Stimulated activated CD8-positive, alpha-beta memory T cell treated with anti-CD3 and anti-CD28 coated beads, Interleukin-12 subunit alpha, Interleukin-12 subunit beta, amount 100 ng/mL, for 24 hours (primary cell): ENCODE measurements around the gene ACTN3.
"Not testable (repeated sequence)": the region's sequence is repeated elsewhere in the genome, so short reads cannot be mapped to it uniquely, and the experiment has no call there.

Experiments
- DNase-seq: peaks from one replicate; pipeline ENCODE4 v3.0.0-alpha.2; 2020; ENCODE audit errors: extremely low read depth

The ACTN3 gene

DNA sequence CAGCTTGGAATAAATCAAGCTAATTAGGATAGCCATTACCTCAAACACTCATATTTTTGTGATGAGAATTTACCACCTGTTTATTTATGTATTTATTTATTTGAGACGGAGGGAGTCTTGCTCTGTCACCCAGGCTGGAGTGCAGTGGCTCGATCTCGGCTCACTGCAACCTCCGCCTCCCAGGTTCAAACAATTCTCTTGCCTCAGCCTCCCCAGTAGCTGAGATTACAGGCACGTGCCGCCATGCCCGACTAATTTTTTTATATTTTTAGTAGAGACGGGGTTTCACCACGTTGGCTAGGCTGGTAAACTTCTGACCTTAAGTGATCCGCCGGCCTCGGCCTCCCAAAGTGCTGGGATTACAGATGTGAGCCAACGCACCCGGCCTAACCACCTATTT, 1.8 kb upstream of the ACTN3 start:
- not testable (repeated sequence) for DNase-seq

DNA sequence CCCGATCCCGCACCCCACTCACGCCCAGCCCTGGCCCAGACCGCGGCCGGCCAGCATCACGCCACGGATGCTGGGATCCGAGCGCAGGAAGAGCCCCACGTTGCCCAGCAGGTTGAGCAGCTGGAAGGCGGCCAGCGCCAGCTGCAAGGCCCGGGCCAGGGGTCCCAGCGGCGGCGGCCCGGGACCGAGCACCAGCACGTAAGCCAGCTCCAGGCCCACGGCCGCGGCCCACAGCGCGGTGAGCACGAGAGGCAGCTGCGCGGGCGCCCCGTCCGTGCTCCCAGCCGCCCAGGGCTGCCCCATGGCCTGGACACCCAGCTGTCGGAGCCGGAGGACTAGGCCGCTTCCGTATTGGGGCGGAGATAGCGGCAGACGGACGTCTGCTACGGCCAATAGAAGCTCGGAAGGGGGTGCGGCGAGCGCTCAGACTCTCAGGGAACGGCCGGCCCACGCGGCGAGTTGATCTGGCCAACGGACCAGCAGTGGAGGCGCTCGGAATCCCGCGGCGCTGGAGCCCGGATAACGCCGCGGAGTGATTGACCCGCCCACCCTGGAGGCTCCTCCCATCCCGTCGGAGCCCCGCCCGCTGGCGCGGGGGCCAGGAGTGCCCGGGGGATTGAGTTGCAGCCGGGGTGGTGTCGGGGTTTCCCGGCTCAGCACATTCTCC, 869 bp upstream of the ACTN3 start, which contains the start of gene ZDHHC24:
Gene ZDHHC24, minus strand, starts transcription at position 348 of the 667 bp plus-strand sequence. Its CDS starts 45 bp downstream, at position 303.
- DNase-seq: peak; percentile 75

DNA sequence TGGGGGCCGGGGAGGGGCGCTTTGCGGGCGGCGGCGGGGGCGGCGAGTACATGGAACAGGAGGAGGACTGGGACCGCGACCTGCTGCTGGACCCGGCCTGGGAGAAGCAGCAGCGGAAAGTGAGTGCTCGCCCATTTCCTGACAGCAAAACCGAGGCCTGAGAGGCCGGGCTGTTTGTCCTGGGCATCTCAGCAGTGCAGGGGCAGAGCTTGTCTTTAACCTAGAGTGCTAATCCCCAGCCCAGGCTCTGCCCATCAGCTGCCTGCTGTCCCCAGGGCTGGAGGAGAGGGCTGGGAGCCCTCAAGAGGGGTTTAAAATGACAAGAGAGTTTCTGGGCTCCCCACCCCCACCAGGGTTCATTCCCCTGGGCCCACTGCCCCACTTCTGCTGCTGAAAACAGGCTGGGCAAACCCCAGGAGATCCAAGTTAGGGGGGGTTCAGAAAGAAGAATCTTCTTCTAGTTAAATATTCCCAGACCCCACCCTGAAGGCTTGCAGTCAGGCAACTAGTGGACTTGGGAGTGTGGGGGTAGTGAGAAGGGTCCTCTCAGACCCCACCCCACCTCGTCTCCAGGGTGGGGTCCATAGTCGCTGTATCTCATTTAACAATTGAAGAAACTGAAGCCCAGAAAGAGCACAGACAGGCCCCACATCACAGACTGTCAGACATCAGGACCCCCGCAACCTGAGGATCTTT, 411 bp downstream of the ACTN3 start:
- DNase-seq: no peak

DNA sequence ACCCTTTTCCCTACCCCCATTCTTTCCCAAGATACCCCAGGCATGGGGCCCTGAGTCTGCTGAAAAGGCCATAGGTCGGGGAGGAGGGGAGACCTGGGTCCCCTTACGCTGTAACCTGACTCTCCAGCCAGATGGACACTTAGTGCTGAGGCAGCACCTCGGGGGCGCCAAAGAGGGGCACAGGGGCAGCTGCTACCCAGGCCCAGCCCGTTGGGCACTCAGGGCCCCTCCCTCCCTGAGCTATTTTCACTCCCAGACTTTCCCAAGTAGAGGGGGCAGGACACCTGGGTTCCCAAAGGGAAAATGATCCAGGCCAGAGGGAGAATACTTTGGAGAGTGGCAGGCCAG, 933 bp downstream of the ACTN3 start:
- DNase-seq: no peak

DNA sequence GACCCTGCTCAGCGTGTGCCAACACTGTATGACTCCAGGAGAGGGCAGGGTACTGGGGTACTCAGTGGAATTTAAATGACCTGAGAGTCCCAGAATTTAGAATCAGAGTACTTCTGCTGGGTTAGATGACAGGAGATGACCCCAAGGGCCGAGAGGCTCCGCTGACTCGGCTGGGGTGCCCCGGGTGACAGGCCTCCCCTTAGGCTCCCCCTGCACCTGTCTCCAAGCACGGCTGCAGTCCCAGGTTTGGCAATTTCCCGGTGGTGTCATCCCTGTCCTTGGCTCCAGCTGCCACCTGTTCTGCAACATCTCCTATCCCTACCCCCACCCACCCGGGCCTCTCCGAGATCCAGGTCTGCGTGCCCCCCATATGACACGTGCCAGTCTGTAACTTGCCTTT, 1.3 kb downstream of the ACTN3 start:
- no peak for DNase-seq

DNA sequence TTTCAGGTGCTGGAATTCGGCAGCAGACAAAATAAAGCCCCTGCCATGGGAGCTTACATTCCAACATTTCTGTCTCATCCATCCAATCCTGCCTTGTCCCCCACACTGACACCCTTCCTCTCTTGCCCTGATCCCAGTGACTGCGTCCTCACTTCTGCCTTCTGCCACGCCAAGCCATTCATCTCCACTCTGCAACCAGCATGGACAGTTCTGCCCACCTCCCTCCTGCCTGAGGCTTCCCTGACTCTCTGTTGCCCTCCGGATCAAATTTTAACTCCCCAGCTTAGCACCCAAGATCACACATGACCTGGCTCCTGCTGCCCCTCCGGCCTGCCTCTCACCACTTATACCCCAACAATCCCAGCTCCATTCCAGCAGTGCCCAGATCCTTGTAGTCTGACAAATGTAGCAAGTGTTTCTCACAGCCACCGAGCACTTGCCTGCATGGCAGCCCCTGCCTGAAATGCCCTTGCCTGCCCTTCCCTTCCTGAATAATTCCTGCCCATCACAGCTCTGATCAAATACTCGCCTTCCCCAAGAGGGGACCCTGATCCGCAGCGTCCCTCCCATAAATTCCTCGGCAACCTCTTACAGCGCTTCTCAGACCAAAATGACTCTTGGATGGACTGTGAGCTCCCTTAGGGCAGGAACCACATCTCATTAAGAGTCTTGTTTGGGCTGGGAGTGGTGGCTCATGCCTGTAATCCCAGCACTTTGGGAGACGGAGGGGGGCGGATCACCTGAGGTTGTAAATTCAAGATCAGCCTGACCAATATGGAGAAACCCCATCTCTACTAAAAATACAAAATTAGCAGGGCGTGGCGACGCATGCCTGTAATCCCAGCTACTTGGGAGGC, 2.3 kb downstream of the ACTN3 start:
- DNase-seq: no peak

DNA sequence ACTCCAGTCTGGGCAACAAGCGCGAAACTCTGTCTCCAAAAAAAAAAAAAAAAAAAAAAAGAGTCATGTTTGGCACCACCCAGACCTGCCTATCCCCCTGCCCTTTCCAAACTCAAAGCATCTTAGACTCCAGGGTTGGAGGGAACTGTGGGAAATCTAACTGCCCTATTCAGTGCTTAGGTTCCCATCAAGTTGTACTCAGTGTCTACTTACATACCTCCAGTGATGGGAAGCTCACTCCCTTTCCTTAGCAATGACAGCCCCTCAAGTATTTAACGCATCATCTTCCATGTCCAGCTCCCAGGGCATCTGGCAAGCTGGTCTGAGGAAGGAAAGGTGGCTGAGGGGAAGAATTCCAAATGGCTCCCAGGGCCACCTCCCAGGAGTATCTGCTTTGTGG, 3.0 kb downstream of the ACTN3 start:
- DNase-seq: no peak

DNA sequence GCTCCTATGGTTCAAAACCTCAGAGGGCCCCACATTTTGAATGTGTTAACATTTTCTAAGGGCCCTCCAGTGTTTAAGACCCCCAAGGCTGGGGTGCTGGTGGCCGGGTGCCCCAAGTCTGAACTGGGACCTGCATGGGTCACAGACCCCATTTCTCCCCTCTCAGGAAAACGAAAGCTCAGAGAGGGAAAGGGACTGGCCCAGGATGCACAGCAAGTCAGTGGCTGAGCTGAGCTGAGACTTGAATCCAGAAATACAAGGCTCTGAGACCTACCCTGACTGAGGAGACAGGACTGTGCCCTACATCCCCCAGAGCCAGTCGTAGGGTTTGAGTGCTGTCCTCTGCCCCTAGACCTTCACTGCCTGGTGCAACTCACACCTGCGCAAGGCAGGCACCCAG, 4.2 kb downstream of the ACTN3 start:
- DNase-seq: no peak

DNA sequence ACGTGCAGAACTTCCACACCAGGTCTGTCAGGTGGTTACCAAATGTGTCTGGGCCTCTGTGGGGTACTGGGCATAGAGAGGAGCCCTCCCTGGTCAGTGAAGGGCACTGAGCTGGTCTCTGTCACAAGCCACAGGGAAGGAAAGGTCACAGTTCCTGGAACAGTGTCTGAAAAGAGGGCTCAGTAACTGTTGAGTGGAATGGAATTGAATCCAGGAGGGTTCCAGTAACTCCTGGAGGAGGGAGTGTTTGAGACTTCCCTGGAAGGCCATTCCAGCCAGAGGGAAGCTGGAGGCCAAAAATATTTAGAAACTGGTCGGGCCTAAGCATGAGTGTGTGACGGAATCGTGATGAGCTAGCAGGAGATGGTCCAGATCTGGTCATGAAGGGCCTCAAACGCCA, 7.9 kb downstream of the ACTN3 start:
- DNase-seq: no peak

DNA sequence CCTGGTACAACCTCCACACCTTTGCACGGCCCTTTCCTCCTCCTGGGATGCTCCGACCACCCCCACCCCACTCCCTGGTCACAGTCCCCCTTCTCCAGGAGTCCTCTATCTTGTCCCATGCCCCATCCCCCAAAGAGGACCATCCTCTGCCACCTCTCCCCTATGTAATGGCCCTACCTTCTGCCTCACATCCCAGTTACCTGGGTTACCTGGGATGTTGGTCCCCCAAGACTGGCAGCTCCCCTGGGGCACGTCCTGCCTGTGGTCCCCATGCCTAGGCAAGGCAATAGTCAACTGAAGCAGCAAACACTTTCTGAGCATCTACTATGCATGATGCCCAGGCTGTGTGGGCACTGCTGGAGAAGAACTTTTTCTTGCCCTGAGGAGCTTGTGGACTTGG, 8.7 kb downstream of the ACTN3 start:
- DNase-seq: no peak

DNA sequence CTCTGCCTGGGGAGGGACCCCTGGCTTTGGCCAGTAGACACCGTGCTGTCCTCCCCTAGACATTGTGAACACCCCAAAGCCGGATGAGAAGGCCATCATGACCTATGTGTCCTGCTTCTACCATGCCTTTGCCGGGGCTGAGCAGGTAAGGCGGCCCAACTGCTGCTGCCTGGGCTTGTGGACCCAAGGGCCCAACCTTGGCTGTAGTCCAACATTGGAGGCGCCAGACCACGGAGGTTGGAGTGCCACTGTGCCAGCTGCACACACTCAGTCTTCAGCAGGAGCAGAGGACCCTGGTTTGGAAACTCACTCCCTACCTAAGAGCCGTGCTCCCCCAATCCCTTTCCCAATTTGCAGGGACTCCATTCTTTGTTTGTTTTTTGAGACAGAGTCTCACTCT, 9.4 kb downstream of the ACTN3 start:
- no peak for DNase-seq

DNA sequence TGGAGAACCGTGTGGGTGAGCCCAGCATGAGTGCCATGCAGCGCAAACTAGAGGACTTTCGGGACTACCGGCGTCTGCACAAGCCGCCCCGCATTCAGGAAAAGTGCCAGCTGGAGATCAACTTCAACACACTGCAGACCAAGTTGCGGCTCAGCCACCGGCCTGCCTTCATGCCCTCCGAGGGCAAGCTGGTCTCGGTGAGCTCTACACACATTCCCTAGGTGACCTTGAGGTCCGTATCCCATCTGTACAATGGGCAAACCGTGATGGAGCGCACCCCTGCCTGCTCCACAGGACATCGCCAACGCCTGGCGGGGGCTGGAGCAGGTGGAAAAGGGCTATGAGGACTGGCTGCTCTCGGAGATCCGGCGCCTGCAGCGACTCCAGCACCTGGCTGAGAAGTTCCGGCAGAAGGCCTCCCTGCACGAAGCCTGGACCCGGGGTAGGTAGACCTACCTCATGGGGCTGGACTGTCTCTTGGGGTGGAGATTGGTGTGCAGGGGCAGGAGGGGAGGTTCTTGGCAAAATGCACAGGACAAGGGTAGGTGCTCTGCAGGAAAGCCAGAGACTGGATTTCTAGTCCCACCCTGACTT, 11.1 kb downstream of the ACTN3 start:
- no peak for DNase-seq

DNA sequence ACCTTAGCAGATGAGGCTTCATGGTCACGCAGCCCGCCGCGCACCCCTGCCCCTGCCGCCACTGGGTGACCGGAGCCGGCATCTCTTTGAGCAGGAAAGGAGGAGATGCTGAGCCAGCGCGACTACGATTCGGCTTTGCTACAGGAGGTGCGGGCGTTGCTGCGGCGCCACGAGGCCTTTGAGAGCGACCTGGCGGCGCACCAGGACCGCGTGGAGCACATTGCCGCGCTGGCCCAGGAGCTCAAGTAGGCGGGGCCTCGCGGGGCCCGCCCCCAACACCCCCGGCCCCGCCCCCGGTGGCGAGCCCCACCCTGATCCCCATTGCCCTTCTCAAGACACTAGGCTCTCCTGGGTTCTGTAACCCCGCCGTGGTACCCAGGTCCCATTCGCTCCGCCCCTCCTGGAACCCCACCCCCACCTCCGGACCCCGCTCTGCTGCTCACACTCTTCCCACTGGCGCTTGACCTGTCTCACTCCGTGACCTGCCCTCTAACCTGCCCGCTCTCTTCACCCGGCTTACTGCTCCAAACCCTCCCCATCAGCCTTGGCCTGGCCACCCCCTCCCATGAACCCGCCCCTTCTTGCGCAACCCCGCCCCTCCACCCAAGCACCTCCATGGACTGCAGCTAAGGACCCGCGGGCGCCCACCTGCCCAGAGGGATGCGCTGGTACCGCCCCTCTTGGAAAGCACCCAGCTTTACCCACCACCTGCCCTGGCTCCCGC, 12.6 kb downstream of the ACTN3 start:
- no peak for DNase-seq

DNA sequence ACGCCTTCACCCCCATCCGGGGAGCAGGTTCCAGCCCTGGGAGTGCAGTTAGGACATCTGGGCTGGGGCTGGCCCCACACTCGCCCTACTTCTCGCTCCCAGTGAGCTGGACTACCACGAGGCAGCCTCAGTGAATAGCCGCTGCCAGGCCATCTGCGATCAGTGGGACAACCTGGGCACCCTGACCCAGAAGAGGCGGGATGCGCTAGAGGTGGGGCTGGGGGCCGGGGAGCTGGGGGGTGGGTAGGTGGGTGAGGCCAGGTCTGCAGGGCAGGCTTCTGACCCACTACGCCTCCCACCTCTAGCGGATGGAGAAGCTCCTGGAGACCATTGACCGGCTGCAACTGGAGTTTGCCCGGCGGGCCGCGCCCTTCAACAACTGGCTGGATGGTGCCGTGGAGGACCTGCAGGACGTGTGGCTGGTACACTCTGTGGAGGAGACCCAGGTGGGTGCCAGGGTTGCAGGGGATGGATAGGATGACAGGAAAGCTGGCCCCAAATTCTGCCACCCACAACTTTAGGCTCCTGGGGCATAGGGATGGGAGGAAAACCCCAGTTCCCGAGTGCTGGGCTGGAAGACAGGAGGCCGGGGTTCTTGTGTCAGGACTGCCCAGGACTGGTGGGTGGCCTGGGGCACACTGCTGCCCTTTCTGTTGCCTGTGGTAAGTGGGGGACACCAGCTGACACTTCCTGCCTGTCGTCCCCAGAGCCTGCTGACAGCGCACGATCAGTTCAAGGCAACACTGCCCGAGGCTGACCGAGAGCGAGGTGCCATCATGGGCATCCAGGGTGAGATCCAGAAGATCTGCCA, 13.4 kb downstream of the ACTN3 start:
- no peak for DNase-seq

DNA sequence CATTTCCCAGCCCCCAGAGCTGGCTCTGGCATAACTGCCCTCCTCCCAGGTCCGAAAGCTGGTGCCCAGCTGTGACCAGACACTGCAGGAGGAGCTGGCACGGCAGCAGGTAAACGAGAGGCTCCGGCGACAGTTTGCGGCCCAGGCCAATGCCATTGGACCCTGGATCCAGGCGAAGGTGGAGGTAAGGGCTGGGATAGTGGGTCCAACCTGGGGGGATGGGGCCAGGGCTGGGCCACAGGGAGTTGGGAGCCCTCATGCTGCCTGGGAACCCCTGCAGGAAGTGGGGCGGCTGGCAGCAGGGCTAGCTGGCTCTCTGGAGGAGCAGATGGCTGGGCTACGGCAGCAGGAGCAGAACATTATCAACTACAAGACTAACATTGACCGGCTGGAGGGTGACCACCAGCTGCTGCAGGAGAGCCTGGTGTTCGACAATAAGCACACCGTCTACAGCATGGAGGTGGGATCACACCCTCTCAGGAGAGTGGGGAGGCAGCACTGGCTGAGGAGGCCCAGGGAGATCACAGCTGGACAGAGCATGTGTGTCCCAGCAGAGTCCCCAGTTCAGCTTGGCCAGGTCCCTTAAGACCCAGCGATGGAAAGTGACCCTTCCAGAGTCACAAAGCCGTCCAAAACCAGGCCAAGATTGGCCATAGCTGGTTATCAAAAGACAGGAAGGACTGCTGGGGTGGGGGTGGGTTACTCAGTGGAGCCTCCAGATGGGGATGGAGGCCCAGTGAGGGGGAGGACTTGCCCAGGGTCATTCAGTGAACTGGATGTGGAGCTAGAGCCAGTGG, 14.7 kb downstream of the ACTN3 start:
- no peak for DNase-seq

DNA sequence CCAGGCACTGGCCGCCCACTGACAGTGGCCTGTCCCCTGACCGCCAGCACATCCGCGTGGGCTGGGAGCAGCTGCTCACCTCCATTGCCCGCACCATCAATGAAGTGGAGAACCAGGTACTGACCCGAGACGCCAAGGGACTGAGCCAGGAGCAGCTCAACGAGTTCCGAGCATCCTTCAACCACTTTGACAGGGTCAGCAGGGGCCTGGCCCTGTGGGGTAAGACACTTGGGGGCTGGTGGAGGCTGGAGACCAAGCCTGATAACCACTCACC, 15.2 kb downstream of the ACTN3 start:
- no peak for DNase-seq

DNA sequence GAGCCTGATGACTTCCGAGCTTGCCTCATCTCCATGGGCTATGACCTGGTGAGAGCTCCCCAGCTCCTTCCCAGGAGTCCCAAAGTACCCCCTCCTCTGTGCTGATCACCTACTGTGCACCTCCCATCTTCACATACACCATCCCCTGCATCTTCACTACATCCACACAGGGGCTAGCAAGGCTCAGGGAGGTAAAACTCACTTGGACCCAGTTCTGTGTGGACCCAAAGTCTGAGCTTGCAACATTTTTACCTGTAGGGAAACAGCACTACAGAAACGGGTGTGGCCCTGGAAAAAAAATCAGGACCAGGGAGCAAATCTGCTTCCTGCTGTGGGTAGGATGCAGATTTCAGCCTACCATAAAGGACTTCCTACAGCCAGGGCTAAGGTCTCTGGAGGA, 15.6 kb downstream of the ACTN3 start:
- DNase-seq: no peak

DNA sequence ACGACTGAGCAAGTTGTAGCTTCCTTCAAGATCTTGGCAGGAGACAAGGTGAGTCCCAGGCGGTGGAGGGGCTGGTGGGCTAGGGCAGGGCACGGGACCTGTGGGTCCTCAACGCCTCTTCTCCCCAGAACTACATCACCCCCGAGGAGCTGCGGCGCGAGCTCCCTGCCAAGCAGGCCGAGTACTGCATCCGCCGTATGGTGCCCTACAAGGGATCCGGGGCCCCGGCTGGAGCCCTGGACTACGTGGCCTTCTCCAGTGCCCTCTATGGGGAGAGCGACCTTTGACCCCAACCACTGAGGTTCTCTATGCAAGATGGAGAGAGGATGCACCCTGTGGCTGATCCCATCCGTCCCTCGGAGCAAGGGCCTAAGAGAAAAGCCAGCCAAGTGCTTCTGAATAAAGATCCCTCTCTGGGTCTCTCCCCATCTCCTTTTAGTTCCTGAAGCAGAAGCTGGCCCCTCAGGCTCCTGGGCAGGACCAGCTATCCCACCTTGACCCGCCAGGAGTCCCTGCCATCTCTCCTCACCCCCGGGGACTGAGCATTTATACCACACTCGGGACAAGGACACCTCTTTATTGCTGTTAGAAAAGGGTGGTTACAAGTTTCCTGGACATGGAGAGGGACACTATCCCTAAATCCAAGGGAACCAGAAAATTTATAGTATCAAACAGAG, 16.3 kb downstream of the ACTN3 start:
- DNase-seq: no peak

DNA sequence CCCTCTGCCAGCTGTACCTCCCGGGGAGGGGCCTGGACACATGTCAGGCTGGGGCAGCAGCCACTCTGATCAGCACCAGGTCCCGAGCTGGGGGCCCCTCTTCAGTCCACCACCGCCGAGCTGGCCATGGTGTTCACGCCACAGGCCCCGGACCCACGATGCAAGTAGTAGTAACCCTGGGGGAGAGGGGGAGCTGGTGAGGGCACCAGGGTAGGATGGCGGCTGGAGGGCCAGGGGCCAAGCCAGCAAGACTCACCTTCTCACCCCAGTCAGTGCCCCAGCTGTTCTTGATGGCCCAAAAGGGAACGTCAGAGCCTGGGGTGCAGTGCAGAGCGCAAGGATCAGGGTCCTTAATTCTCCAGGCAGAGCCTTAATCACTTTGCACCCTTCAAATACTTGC, 17.1 kb downstream of the ACTN3 start:
- DNase-seq: no peak

DNA sequence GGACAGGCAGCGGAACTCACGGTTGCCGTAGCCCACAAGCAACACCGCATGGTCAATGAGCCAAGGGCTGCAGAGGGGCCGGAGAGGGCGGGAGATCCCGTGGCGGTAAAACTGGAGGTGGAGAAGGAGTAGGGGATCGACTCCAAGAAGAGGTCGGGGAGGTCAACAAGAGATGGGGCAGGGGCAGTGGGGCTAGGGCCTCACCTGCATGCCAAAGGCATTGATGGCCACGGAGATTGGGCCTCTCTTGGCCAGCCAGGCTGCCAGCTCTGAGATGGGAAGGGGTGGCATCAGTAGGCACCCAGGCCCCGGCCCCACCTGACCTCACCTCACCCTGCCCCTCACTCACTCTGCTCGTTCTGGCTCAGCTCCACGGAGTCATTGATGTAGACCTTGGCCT, 17.8 kb downstream of the ACTN3 start:
- DNase-seq: no peak
